Measurements from ENCODE around the gene NPHS2. TPM values are rescaled to one million over a fixed set of nuclear protein-coding genes. Genes with fewer than 3 reads are reported as not detected.

NPHS2 gene
- total RNA-seq, 1 experiment from 2014 or later = not detected

GRCh38 chr1:179587336-179587735, 11.6 kb upstream of the NPHS2 start:
- ATAC-seq = no peak
- Histone ChIP-seq H3K4me1 (ENCODE audit: control insufficient read depth, insufficient read depth, low read length) (peaks cover 8% of the 10 kb centered on the region), H3K27ac (ENCODE audit: low read length) (no peak overlapping the region), H3K36me3 (ENCODE audit: control insufficient read depth, insufficient read depth, low read length) (no peaks in the 10 kb centered on the region), H3K4me3 (ENCODE audit: low read depth in 2 of 2, low read length in 2 of 2) (no peak overlapping the region), H3K9me3 (ENCODE audit: control insufficient read depth, insufficient read depth, low read depth, low read length) (no peaks in the 10 kb centered on the region), H3K27me3 (ENCODE audit: control insufficient read depth, insufficient read depth, low read length) (peaks cover 17% of the 10 kb centered on the region)
- DNase-seq (ENCODE audit: low read depth, low spot score) = no peak
- ChIA-PET POLR2A (no interaction called here), CTCF (no interaction called here)
- in situ Hi-C loops (cut with HindIII; ENCODE audit: low pct_unique_long_range_greater_than_20kb, low sequenced_read_pairs) = no loop called here
- TF ChIP-seq REST (IDR thresholded peaks at IDR 0.05; ENCODE audit: insufficient read depth in 1 of 2, low read depth in 2 of 2, low read length in 1 of 2) = no peak
- no peak for TF ChIP-seq CTCF (IDR thresholded peaks at IDR 0.05)
- no peak for TF ChIP-seq SIN3A (IDR thresholded peaks at IDR 0.05; ENCODE audit: borderline replicate concordance, insufficient read depth, low read depth, low read length)
- TF ChIP-seq TCF7L2 (IDR thresholded peaks at IDR 0.05; ENCODE audit: low read depth, low read length) = no peak
- TF ChIP-seq POLR2AphosphoS5 (IDR thresholded peaks at IDR 0.05; ENCODE audit: low read depth, low read length) = no peak
- intact Hi-C loops (cut with micrococcal nuclease; ENCODE audit: unreplicated experiment) = no loop called here
- no TSS peak for BruUV-seq (replicated peaks)

GRCh38 chr1:179586107-179586823, 10.5 kb upstream of the NPHS2 start:
- POLR2A ChIA-PET = no interaction called here
- intact Hi-C loops (cut with micrococcal nuclease; ENCODE audit: unreplicated experiment) = no loop called here

More at GRCh38 chr1:179586107-179586823, 10.5 kb upstream of the NPHS2 start:
- Histone ChIP-seq H3K9me3 (ENCODE audit: control insufficient read depth, insufficient read depth, low read depth, low read length) (no peaks in the 10 kb centered on the region), H3K27ac (ENCODE audit: low read length) (no peak overlapping the region), H3K27me3 (ENCODE audit: control insufficient read depth, insufficient read depth, low read length) (peaks cover 16% of the 10 kb centered on the region), H3K4me3 (ENCODE audit: low read depth in 2 of 2, low read length in 2 of 2) (peak overlapping the region; percentile 39 to 42), H3K4me1 (ENCODE audit: control insufficient read depth, insufficient read depth, low read length) (peaks cover 6% of the 10 kb centered on the region), H3K36me3 (ENCODE audit: control insufficient read depth, insufficient read depth, low read length) (no peaks in the 10 kb centered on the region)
- DNase-seq (ENCODE audit: low read depth, low spot score) (no peak), ATAC-seq (peak; percentile 78)
- TF ChIP-seq TCF7L2 (IDR thresholded peaks at IDR 0.05; ENCODE audit: low read depth, low read length) (no peak), REST (IDR thresholded peaks at IDR 0.05; ENCODE audit: insufficient read depth in 1 of 2, low read depth in 2 of 2, low read length in 1 of 2) (no peak), CTCF (IDR thresholded peaks at IDR 0.05) (peak; percentile 76), POLR2AphosphoS5 (IDR thresholded peaks at IDR 0.05; ENCODE audit: low read depth, low read length) (no peak)
- in situ Hi-C loops (cut with HindIII; ENCODE audit: low pct_unique_long_range_greater_than_20kb, low sequenced_read_pairs) = no loop called here
- no TSS peak for BruUV-seq (replicated peaks)
- CTCF ChIA-PET = no interaction called here
